AG10803 (cell line): Measurements from ENCODE around the gene CDH4.
A peak's percentile ranks its signal among the peaks of the same experiment; 100 is the strongest.

Experiments used
- DNase-seq: peaks from one replicate; pipeline ENCODE4 v3.0.0; 2010; ENCODE audit warnings: low read depth
- H3K4me3 ChIP-seq: 2 replicates; pipeline ENCODE4 v1.5.1; 2011; ENCODE audit warnings: mild to moderate bottlenecking, low read length, control low read depth
- TF ChIP-seq, protein P1 (sequence below): conservative IDR thresholded peaks from 2 replicates; pipeline ENCODE4 v1.5.1; 2011; ENCODE audit warnings: mild to moderate bottlenecking, low read length, control low read depth, inconsistent platforms

CDH4 gene

DNA sequence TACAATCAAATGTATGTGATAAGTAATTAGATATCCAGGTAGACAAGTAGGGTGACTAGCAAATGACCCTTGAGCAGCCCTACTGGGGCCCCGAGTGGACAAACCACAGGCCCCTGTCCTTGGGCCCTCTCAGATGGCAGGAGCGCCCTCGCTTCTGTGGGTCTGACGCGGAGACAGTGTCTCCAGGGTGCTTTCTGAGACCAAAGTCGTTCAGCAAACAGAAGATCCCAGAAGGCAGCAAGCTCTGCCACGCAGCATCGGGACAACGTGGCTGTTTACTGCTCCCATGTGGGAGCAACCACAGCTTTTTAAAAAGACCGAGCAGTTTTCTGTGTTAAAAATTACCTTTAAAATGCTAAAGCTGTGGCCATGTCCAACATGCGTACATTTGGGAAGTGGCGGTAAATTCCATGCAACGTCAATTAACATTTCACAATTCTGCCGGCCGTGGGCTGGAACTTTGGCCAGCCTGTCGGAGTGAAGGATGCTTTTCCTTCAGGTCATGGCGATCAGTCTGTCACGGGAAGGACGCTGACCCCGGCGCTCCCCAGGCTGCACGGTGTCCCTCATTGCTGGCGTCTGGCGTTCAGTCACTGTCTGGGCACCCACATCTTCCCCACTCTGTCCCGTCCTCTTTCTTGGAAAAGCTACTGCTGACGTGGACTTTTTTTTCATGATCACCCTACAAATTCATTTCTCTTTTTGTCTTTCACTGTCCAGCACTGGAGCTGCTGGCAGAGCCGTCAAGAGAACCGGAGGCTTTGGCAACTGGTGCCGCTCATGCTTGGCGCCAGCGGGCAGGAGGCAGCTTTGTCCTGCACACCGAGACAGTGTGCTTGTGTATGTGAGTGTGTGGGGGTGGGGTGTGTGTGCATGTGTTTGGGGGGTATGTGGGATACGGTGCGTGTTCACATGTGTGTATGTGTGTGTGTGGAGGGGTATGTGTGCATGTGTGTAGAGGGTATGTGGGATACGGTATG lies 293.1 kb downstream of the CDH4 start:
- DNase-seq, result no peak
- H3K4me3 ChIP-seq, result no peak overlapping the region
- TF ChIP-seq, protein P1, sequence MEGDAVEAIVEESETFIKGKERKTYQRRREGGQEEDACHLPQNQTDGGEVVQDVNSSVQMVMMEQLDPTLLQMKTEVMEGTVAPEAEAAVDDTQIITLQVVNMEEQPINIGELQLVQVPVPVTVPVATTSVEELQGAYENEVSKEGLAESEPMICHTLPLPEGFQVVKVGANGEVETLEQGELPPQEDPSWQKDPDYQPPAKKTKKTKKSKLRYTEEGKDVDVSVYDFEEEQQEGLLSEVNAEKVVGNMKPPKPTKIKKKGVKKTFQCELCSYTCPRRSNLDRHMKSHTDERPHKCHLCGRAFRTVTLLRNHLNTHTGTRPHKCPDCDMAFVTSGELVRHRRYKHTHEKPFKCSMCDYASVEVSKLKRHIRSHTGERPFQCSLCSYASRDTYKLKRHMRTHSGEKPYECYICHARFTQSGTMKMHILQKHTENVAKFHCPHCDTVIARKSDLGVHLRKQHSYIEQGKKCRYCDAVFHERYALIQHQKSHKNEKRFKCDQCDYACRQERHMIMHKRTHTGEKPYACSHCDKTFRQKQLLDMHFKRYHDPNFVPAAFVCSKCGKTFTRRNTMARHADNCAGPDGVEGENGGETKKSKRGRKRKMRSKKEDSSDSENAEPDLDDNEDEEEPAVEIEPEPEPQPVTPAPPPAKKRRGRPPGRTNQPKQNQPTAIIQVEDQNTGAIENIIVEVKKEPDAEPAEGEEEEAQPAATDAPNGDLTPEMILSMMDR, result no peak

DNA sequence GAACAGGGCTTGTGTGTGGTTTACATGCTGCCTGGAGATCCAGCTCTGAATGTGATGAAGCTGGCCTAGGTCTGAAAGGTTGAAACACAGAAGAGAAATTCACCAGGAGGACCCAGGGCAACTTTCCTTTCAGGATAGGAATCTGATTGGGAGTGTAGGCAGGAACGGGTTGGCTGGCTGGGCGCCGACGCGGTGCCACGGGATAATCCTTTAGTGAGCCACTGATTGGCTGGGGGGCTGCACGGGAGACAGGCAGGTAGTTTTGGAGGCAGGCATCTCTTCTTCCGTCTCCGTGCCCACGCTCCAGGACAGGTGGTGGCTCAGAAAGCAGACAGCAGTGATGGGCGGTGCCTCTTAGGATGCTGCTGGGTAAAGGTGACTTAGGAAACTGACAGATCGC lies 294.6 kb downstream of the CDH4 start:
- DNase-seq, result no peak
- TF ChIP-seq, protein P1, result no peak
- no peak overlapping the region for H3K4me3 ChIP-seq

DNA sequence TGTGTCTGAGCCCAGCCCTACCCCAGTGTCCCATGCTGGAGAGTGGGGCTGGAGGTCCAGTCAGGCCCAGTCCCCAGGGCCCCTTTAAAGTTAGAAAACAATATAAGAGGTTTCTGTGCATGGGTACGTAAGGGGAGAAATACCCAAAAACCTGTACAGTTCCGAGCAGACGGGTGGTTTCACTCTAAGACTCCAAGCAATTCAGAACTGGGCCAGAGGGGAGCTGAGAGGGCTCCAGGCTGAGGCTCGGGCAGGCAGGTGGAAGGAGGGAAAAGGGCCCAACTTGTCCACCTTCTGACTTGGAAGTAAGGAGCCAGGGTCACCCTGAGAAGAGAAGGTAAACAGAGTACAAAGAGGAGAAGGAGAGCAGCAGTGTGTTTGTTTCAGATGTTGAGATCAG lies 296.0 kb downstream of the CDH4 start:
- no peak overlapping the region for H3K4me3 ChIP-seq
- TF ChIP-seq, protein P1, result no peak
- DNase-seq, result no peak

DNA sequence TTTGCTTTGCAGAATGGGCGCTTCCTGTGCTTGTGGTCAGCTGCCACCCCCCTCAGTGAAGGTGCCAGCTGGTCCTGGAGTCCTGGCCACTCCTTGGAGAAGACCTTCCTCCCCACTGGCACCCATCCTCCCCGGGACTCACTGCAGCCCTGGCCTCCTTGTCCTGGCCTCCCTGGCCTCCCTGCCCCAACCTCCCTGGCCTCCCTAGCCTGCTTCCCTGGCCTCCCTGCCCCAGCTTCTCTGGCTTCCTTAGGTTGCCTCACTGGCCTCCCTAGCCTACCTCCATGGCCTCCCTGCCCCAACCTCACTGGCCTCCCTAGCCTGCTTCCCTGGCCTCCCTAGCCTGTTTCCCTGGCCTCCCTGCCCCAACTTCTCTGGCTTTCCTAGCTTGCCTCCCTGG lies 297.8 kb downstream of the CDH4 start:
- DNase-seq, result no peak
- TF ChIP-seq, protein P1, result no peak
- H3K4me3 ChIP-seq, result no peak overlapping the region

DNA sequence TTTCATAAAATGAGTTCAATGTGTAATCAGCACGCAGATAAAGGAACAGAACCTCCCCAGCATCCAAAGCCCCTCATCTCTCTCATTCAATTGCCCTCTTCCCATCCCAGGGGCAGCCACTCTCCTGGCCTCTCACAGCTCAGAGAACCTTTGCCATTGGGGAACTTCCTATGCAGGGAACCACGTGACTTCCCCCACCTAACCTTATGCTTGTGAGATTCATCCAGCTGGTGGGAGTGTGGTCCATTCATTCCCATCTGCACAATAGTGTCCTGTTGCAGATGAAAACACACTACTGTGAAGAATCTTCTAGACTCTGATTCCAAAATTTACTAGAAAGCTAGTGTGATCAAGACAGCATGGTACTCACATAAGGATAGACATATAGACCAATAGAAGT lies 299.3 kb downstream of the CDH4 start:
- H3K4me3 ChIP-seq, result no peak overlapping the region
- DNase-seq, result no peak
- TF ChIP-seq, protein P1, result no peak

DNA sequence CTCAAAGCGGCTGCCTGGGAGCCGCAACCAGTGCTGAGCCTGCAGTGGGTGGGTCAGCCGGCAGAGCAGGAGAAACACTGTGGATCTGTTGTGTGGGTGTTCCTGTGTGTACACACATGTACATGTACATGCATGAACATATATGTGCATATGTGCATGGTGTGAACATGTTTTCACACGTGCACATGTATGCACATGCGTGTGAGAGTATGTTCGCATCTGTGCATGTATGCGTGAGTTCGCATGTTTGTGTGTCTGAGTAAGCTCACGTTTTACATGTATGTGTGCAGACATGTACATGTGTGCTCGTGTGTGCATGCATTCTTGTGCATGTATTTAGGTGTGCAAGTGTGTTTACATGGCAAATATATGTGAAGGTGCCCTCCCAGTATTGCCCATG lies 302.6 kb downstream of the CDH4 start:
- TF ChIP-seq, protein P1, result no peak
- no peak for DNase-seq

DNA sequence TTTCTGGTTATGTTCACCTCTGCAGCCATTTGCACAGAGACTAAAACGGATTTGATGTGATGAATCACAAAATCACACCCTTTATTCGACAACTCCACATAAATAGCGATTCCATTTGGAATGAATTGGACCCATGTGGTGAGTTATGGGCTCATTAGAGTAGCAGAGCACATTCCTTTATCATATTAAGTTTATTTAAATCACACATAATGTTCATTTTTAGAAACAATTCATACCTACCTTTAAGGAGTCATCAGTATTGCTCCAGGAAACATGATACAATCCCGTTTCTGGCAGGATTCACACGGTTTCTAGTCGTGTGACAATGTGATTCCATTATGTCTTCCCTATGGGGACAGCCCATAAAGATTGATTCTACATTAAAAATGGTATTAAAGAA lies 303.5 kb downstream of the CDH4 start:
- peak; percentile 37 for DNase-seq
- TF ChIP-seq, protein P1, result no peak
- no peak overlapping the region for H3K4me3 ChIP-seq

More for the DNA sequence above, 302.6 kb downstream of the CDH4 start:
- H3K4me3 ChIP-seq, result no peak overlapping the region
